ENCODE results near the gene GTPBP2. TPM values are rescaled to one million over a fixed set of nuclear protein-coding genes. Genes with fewer than 3 reads are reported as not detected.

Gene GTPBP2
- total RNA-seq, 1 experiment from 2014 or later = 277 TPM

GRCh38 chr6:43588194-43588593, 40.9 kb downstream of the GTPBP2 start:
- no peak for DNase-seq (ENCODE audit: unreplicated experiment)
- TF ChIP-seq CTCF (IDR thresholded peaks at IDR 0.05; ENCODE audit: unreplicated experiment) = no peak
- ChIA-PET CTCF (interaction anchor here (0.9 kb wide), 1 partner anchor 20 kb away, joined by 6 read pairs; no protein-coding TSS in a partner anchor), POLR2A (interaction anchor here (1.2 kb wide), 1 partner anchor 13 kb away, joined by 3 read pairs; no protein-coding TSS in a partner anchor)
- intact Hi-C loops (cut with micrococcal nuclease) = no loop called here
- Mint-ChIP-seq H3K27ac (ENCODE audit: low read depth, unreplicated experiment) (no peak overlapping the region), H3K4me3 (ENCODE audit: unreplicated experiment) (no peak overlapping the region), H3K9me3 (ENCODE audit: unreplicated experiment) (no peaks in the 10 kb centered on the region), H3K4me1 (ENCODE audit: insufficient read depth, unreplicated experiment) (no peaks in the 10 kb centered on the region), H3K27me3 (ENCODE audit: insufficient read depth, unreplicated experiment) (no peaks in the 10 kb centered on the region), H3K36me3 (ENCODE audit: insufficient read depth, unreplicated experiment) (peaks cover 91% of the 10 kb centered on the region)
- no TSS peak for BruUV-seq (replicated peaks)

GRCh38 chr6:43584892-43585570, 44.0 kb downstream of the GTPBP2 start:
- Mint-ChIP-seq H3K36me3 (ENCODE audit: insufficient read depth, unreplicated experiment) (peaks cover 72% of the 10 kb centered on the region), H3K27ac (ENCODE audit: low read depth, unreplicated experiment) (no peak overlapping the region), H3K9me3 (ENCODE audit: unreplicated experiment) (no peaks in the 10 kb centered on the region), H3K4me1 (ENCODE audit: insufficient read depth, unreplicated experiment) (no peaks in the 10 kb centered on the region), H3K4me3 (ENCODE audit: unreplicated experiment) (no peak overlapping the region), H3K27me3 (ENCODE audit: insufficient read depth, unreplicated experiment) (no peaks in the 10 kb centered on the region)
- no peak for DNase-seq (ENCODE audit: unreplicated experiment)
- TF ChIP-seq CTCF (IDR thresholded peaks at IDR 0.05; ENCODE audit: unreplicated experiment) = no peak
- POLR2A ChIA-PET = interaction anchor here (0.5 to 1.3 kb wide), 5 partner anchors 10 to 61 kb away, joined by 3 to 9 read pairs (median 3); partner anchors contain the start of genes POLH and XPO5
- intact Hi-C loops (cut with micrococcal nuclease) = no loop called here
- no TSS peak for BruUV-seq (replicated peaks)
- CTCF ChIA-PET = interaction anchor here (0.6 to 1.5 kb wide), 4 partner anchors 12 to 185 kb away, joined by 3 to 4 read pairs (median 4); partner anchors contain the start of gene VEGFA

GRCh38 chr6:43582911-43583310, 46.2 kb downstream of the GTPBP2 start:
- Mint-ChIP-seq H3K27ac (ENCODE audit: low read depth, unreplicated experiment) (no peak overlapping the region), H3K9me3 (ENCODE audit: unreplicated experiment) (no peaks in the 10 kb centered on the region), H3K36me3 (ENCODE audit: insufficient read depth, unreplicated experiment) (peaks cover 74% of the 10 kb centered on the region), H3K4me3 (ENCODE audit: unreplicated experiment) (no peak overlapping the region), H3K4me1 (ENCODE audit: insufficient read depth, unreplicated experiment) (peaks cover 11% of the 10 kb centered on the region), H3K27me3 (ENCODE audit: insufficient read depth, unreplicated experiment) (no peaks in the 10 kb centered on the region)
- intact Hi-C loops (cut with micrococcal nuclease) = no loop called here
- no peak for DNase-seq (ENCODE audit: unreplicated experiment)
- POLR2A ChIA-PET = interaction anchor here (0.6 to 1.1 kb wide), 3 partner anchors 9 to 318 kb away, joined by 3 read pairs; no protein-coding TSS in a partner anchor
- no TSS peak for BruUV-seq (replicated peaks)
- no peak for TF ChIP-seq CTCF (IDR thresholded peaks at IDR 0.05; ENCODE audit: unreplicated experiment)
- CTCF ChIA-PET = interaction anchor here (0.6 kb wide), 1 partner anchor 1531 kb away, joined by 3 read pairs; no protein-coding TSS in a partner anchor

- ChIA-PET POLR2A (interaction anchor here (0.6 to 2.6 kb wide), 6 partner anchors 15 to 482 kb away, joined by 3 to 7 read pairs (median 4); partner anchors contain the start of gene MAD2L1BP), CTCF (interaction anchor here (0.7 kb wide), 1 partner anchor 1791 kb away, joined by 5 read pairs; the partner anchor contains the start of gene TOMM6)
- BruUV-seq (replicated peaks) = no TSS peak
- Mint-ChIP-seq H3K36me3 (ENCODE audit: insufficient read depth, unreplicated experiment) (peaks cover 57% of the 10 kb centered on the region), H3K27ac (ENCODE audit: low read depth, unreplicated experiment) (no peak overlapping the region), H3K27me3 (ENCODE audit: insufficient read depth, unreplicated experiment) (no peaks in the 10 kb centered on the region), H3K4me1 (ENCODE audit: insufficient read depth, unreplicated experiment) (peaks cover 11% of the 10 kb centered on the region), H3K9me3 (ENCODE audit: unreplicated experiment) (no peaks in the 10 kb centered on the region), H3K4me3 (ENCODE audit: unreplicated experiment) (peak overlapping the region; percentile 24)
- no peak for TF ChIP-seq CTCF (IDR thresholded peaks at IDR 0.05; ENCODE audit: unreplicated experiment)
- DNase-seq (ENCODE audit: unreplicated experiment) = no peak
- intact Hi-C loops (cut with micrococcal nuclease) = no loop called here
Observed at GRCh38 chr6:43579171-43579570, 49.9 kb downstream of the GTPBP2 start.
